ENCODE measurements around the gene MUC22.

GRCh38 chr6:31040801-31041200 lies 30.5 kb downstream of the MUC22 start:
- TF ChIP-seq CTCF (IDR thresholded peaks at IDR 0.05) (no peak), POLR2A (IDR thresholded peaks at IDR 0.05) (no peak)
